ENCODE data around the gene LACTB. TPM values are rescaled to one million over a fixed set of nuclear protein-coding genes. Genes with fewer than 3 reads are reported as not detected.

The LACTB gene
- total RNA-seq, 1 experiment from 2014 or later = 34.3 TPM

DNA sequence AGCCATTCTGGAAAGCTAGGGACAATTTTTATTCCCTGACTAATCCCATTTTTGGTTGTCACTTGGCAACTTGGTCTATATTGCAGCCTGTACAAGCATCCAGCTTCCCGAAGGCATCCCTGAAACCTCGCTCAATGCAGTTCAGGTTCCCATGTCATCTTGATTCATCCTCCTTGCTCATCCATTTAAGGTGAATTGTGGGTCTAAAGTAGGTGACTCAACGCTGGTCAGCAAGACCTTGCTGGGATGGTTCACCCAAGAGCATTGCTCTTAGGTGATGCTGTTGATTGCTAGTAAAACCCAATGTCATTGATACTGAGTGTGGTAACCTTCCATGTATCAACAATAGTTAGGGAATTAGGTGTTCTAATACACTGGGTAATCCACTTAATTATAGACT, 54.6 kb downstream of the LACTB start:
- no peak for DNase-seq (ENCODE audit: low spot score)

GRCh38 chr15:63178034-63178433, 56.4 kb downstream of the LACTB start:
- DNase-seq (ENCODE audit: low spot score) = no peak

GRCh38 chr15:63180746-63181145, 59.1 kb downstream of the LACTB start:
- DNase-seq (ENCODE audit: low spot score) = no peak

GRCh38 chr15:63181648-63182047, 60.0 kb downstream of the LACTB start:
- no peak for DNase-seq (ENCODE audit: low spot score)

- no peak for DNase-seq (ENCODE audit: low spot score)
These were observed 63.5 kb downstream of the LACTB start for GRCh38 chr15:63185206-63185605.

- peak; percentile 61 for DNase-seq (ENCODE audit: low spot score)
These were observed 64.4 kb downstream of the LACTB start for GRCh38 chr15:63186065-63186464.

GRCh38 chr15:63187589-63188226, 66.0 kb downstream of the LACTB start:
- DNase-seq (ENCODE audit: low spot score) = no peak

GRCh38 chr15:63188247-63188925, 66.7 kb downstream of the LACTB start:
- DNase-seq (ENCODE audit: low spot score) = no peak

DNA sequence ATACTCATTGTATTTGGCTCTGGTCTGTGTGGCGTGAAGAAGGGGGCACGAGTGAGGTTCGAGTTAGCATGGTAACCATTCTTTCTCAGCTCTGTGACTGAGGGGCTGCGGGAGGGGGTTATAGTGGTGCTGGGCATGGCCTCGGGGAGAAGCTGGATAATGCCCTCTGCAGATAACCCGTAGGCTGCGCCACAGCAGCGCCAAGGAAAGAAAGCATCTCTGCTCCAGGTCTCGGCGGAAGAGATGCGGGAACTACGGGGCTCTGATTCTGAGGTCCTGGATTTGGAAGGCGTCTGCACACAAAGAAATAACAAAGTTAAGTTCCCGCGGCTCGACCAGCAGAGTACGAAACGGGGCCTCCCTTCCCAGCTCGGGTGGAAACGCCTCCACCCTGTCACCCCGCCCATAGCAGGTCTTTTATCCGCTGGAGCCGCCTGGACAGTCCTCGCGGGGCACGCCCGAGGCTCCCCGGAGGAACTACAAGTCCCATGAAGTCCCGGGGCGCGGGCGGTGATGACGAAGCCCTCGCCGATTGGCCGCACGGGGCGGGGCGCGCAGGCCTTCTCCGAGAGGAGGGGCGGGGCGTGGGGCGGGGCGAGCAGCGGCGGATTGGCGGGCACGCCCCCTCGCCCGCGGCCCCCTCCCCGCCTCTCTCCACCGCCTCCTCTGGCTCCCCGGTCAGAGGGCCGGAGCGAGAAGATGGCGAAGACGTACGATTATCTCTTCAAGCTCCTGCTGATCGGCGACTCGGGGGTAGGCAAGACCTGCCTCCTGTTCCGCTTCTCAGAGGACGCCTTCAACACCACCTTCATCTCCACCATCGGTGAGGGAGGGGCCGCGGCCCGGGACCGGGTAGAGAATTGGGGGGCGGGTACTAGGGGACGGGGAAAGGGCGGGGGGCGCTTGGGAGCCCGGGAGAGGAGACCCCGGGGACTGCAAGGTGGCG, 67.5 kb downstream of the LACTB start, which contains the start of gene RAB8B:
TSS of gene RAB8B (plus strand) at position 681 of the 946 bp plus-strand sequence. CDS start at position 700, 19 bp downstream.
- DNase-seq (ENCODE audit: low spot score) = peak; percentile 90

DNA sequence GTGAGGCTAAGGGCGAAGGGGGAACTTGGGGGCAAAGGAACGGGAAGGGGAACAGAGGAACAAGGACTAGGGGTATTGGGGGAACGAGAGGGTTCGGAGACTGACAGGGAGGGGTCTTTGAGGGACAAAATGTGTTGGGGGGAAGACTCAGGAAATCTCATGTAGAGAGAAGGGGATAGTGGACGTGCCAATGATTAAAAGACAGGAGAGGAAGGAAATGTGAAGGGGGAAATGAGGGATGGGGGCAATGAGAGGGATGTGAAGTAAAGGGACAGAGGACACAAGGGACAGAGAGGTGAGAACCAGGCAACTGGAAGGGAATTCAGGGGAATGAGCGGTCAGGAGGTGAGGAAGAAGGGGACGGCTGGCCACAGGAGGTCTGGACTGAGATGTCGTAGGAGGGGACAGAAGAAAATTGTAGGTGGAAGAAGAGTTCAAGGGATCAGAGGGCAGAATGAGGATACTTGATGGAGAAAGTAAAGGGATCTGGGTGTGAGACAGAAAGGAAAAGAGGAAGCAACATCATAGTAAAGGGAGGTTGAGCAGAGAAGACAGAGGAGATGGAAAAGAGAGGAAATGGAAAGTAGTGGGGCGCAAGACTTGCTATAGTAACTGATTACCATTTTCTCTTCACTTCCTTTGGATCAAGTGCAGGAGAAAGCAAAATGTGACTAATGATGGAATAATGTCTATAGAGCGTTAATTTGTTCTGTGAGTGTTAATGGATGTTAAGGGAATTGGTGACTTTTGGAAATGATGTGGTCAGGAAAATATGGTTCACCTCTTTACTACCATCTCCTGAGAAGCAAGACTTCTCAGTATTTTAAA, 68.5 kb downstream of the LACTB start:
- DNase-seq (ENCODE audit: low spot score) = no peak

GRCh38 chr15:63190769-63191649, 69.3 kb downstream of the LACTB start:
- DNase-seq (ENCODE audit: low spot score) = no peak

Other genes with a start within 250 kb of the LACTB start
- gene TPM1, start 79.1 kb upstream of the LACTB start, total RNA-seq (2014; rRNA removed; shearing (Covaris generic)) = 375 and 436 TPM in 2 replicates
- 73.3 and 148 TPM in 2 replicates for gene RPS27L, start 35.6 kb downstream of the LACTB start, total RNA-seq (2014; rRNA removed; shearing (Covaris generic))
- gene RAB8B, start 67.7 kb downstream of the LACTB start, total RNA-seq (2014; rRNA removed; shearing (Covaris generic)) = 21.4 and 35.4 TPM in 2 replicates
- 20.7 and 27.3 TPM in 2 replicates for gene APH1B, start 155.7 kb downstream of the LACTB start, total RNA-seq (2014; rRNA removed; shearing (Covaris generic))